ENCODE data around the gene ADCY3. TPM values are rescaled to one million over a fixed set of nuclear protein-coding genes. Genes with fewer than 3 reads are reported as not detected.
A peak's percentile ranks its signal among the peaks of the same experiment; 100 is the strongest.

The ADCY3 gene
- total RNA-seq, 4 donors from 2014 or later, result 32.5 to 54.5 (median 39.9) TPM

DNA sequence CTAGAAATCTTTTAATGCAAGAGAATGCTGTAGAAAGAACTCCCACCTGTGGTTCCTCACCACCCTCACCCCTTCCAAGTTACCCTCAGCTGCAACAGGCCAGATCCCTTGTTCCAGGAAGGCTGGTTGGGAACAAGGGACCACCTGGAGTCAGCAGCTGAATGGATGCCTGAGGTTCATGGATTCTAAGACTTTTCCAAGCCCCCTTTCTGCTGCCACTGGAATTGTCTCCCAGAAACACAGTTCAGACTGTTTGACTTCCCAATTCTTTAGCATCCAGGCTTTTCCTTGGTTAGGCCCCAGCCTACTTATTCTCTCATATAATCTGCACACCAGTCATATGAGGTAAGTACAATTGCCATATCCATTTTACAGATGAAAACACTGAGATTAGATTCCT, 8.0 kb upstream of the ADCY3 start:
- H3K27me3 ChIP-seq, result no peaks in the 10 kb centered on the region

DNA sequence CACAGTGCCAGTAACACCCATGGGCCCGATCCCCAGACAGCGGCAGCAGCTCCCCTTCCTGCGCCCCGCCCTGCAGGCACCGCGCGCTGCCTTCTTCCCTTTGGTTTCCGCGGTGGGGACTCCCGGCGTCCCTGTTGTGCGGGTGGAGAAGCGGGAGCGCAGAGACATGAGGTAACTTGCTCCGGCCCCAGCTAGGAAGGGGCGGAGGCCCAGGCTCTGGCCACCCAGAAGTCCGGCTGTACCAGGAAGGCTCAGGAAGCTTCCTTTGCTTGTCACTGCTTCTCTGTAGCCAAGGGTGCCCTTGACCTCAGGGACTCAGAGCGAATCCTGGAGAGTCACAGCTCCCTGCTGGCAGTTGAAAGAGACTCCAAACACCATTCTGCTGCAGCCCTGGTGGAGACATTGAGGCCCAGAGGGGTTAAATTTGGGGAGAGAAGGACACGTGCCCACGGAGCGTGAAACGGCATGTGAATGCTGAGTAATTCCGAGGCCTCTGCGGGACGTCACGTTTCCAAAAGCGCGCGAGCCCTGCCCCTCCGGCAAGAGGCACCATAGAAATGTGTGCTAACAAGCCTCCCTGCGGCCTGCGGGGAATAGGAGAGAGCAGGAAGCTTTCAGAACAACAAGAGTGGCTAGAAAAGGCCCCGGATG, 6.7 kb upstream of the ADCY3 start:
- Histone ChIP-seq H3K9me3 (no peaks in the 10 kb centered on the region), H3K4me3 (peak overlapping the region in 1 of 2 donors; percentile 27), H3K27ac (peak overlapping the region in 3 of 4 donors; percentile 62 to 76 (median 68)), H3K27me3 (no peaks in the 10 kb centered on the region), H3K4me1 (peaks cover 0 to 16% (median 10%) of the 10 kb centered on the region in 3 donors), H3K36me3 (no peaks in the 10 kb centered on the region)
- no peak for TF ChIP-seq CTCF (IDR thresholded peaks at IDR 0.05)
- TF ChIP-seq POLR2A (IDR thresholded peaks at IDR 0.05), result no peak
- TF ChIP-seq POLR2AphosphoS5 (IDR thresholded peaks at IDR 0.05), result no peak
- no peak for TF ChIP-seq EP300 (IDR thresholded peaks at IDR 0.05)
- 13 to 43% methylated on average over 8 to 9 of the region's 33 CpGs for WGBS, 2 donors (ENCODE audit: low coverage in 1 of 2)
- ATAC-seq, result peak; percentile 89

More for the DNA sequence above, 8.0 kb upstream of the ADCY3 start:
- TF ChIP-seq POLR2A (IDR thresholded peaks at IDR 0.05) (no peak), EP300 (IDR thresholded peaks at IDR 0.05) (no peak), CTCF (IDR thresholded peaks at IDR 0.05) (no peak), POLR2AphosphoS5 (IDR thresholded peaks at IDR 0.05) (no peak)
- Histone ChIP-seq H3K27ac (peak overlapping the region in 1 of 4 donors; percentile 76), H3K36me3 (no peaks in the 10 kb centered on the region), H3K9me3 (no peaks in the 10 kb centered on the region), H3K4me1 (peaks cover 0 to 16% (median 10%) of the 10 kb centered on the region in 3 donors), H3K4me3 (no peak overlapping the region)
- no peak for ATAC-seq

DNA sequence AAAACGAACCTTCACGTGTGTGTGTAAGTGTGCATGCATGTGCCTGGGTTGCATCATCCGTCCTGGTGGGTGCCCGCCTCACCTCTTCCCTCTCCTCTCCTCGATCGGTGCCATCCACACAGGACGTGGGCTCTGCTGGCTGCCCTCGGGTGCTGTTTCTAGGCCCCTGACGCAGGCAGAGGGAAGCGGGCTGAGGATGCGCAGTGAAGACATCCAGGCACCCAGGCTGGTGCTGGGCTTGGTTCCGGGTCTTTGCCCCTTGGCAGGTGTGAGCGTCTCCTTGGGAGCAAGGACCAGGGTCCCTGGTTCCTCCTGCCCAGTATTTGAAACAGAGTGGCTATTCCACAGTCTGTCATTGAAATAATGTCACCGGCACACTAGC, 6.2 kb upstream of the ADCY3 start:
- ATAC-seq, result no peak
- H3K9me3 ChIP-seq, result no peaks in the 10 kb centered on the region
- peaks cover 0 to 19% (median 10%) of the 10 kb centered on the region in 3 donors for H3K4me1 ChIP-seq
- no peaks in the 10 kb centered on the region for H3K36me3 ChIP-seq
- H3K27ac ChIP-seq, result peak overlapping the region in 3 of 4 donors; percentile 62 to 76 (median 68)
- H3K4me3 ChIP-seq, result peak overlapping the region in 1 of 2 donors; percentile 27
- no peaks in the 10 kb centered on the region for H3K27me3 ChIP-seq
- TF ChIP-seq POLR2A (IDR thresholded peaks at IDR 0.05) (no peak), POLR2AphosphoS5 (IDR thresholded peaks at IDR 0.05) (no peak), CTCF (IDR thresholded peaks at IDR 0.05) (no peak), EP300 (IDR thresholded peaks at IDR 0.05) (no peak)
- WGBS, 2 donors (ENCODE audit: low coverage in 1 of 2), result 70 to 79% methylated on average over 2 to 4 of the region's 14 CpGs

- H3K36me3 ChIP-seq, result no peaks in the 10 kb centered on the region
- peaks cover 0 to 23% (median 10%) of the 10 kb centered on the region in 3 donors for H3K4me1 ChIP-seq
- H3K9me3 ChIP-seq, result no peaks in the 10 kb centered on the region
- TF ChIP-seq POLR2A (IDR thresholded peaks at IDR 0.05), result no peak
- no peak for TF ChIP-seq EP300 (IDR thresholded peaks at IDR 0.05)
- no peak for TF ChIP-seq POLR2AphosphoS5 (IDR thresholded peaks at IDR 0.05)
- TF ChIP-seq CTCF (IDR thresholded peaks at IDR 0.05), result no peak
- WGBS, 2 donors (ENCODE audit: low coverage in 1 of 2), result 94 to 97% methylated on average over 9 to 10 of the region's 10 CpGs
- no peak overlapping the region for H3K4me3 ChIP-seq
- H3K27me3 ChIP-seq, result no peaks in the 10 kb centered on the region
- no peak overlapping the region for H3K27ac ChIP-seq
- ATAC-seq, result no peak
Measured at GRCh38 chr2:24925815-24926214, 5.8 kb upstream of the ADCY3 start.

DNA sequence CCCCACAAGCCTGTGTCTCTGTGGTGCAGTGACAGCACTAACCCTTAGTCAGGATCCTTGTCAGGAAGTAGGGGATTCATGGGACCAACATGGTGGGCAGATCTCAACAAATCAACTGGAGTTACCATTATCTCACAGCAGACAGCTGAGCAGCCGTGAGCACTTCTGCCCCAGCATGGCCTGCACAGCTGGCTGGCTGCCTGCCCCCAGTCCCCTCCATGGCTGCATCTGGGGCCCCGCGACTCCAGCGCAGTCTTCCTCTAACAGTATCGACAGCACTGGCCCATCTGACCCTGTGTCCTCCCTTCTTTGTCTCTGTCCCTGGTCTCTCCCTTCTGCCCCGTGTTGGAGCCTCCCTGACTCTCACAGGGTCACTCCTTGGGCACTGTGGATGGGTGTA, 4.7 kb upstream of the ADCY3 start:
- Histone ChIP-seq H3K9me3 (no peaks in the 10 kb centered on the region), H3K4me3 (no peak overlapping the region), H3K27me3 (no peaks in the 10 kb centered on the region), H3K4me1 (peaks cover 0 to 27% (median 12%) of the 10 kb centered on the region in 3 donors), H3K36me3 (no peaks in the 10 kb centered on the region), H3K27ac (no peak overlapping the region)
- TF ChIP-seq EP300 (IDR thresholded peaks at IDR 0.05) (no peak), CTCF (IDR thresholded peaks at IDR 0.05) (no peak), POLR2A (IDR thresholded peaks at IDR 0.05) (no peak), POLR2AphosphoS5 (IDR thresholded peaks at IDR 0.05) (no peak)
- 100% methylated on average over 1 of the region's 6 CpGs; no CpG with 5 or more reads in 1 of the 2 donors for WGBS, 2 donors (ENCODE audit: low coverage in 1 of 2)
- no peak for ATAC-seq
